ENCODE data around the gene ATP11A.

GRCh38 chr13:112760435-112760834 is 70.6 kb downstream of the ATP11A start:
- no peak for TF ChIP-seq GATA2 (IDR thresholded peaks at IDR 0.05; ENCODE audit: low read depth, low read length)
- TF ChIP-seq GATA3 (IDR thresholded peaks at IDR 0.05; ENCODE audit: low read depth, low read length): no peak
